Lower leg skin (tissue), 4 donors: Measurements from ENCODE around the gene SUGP2. TPM values are rescaled to one million over a fixed set of nuclear protein-coding genes. Genes with fewer than 3 reads are reported as not detected.

ENCODE experiments used
- DNase-seq, 2 donors: peaks; one replicate each; pipeline ENCODE4 v3.0.0-alpha.2; 2019; ENCODE audit warnings: low spot score in 2 of 2
- H3K4me3 ChIP-seq: fragments of 200-600 bp; sonication (generic); 2 replicates; pipeline ENCODE4 v1.5.1; 2017; ENCODE audit warnings: mild to moderate bottlenecking, low read depth; ENCODE audit not compliant: poor library complexity, severe bottlenecking
- POLR2A ChIP-seq, 2 donors: fragments of 450-650 bp; IDR thresholded peaks; one replicate each; pipeline ENCODE4 v1.6.1; 2016 to 2017; ENCODE audit warnings: antibody characterized with exemption in 2 of 2, mild to moderate bottlenecking in 1 of 2, moderate library complexity in 1 of 2
- WGBS, 2 donors: methylation state at CpG; one replicate each; pipeline ENCODE4 v1.1.5; 2018; 5-methylcytosine and 5-hydroxymethylcytosine counted together
- intact Hi-C: fragments of 100-400 bp; cut with DNase I; formaldehyde crosslinking; loops from one replicate; pipeline ENCODE4 v1.15.0; 2023; ENCODE audit warnings: low total_unique reads
- total RNA-seq, 4 donors: library from RNA; depleted of rRNA; stranded (reverse); fragments of >200 nt; gene quantifications; one replicate each; pipeline ENCODE4 v1.1.0, GENCODE V29; 2016
- TF ChIP-seq, protein P1 (sequence below), 3 donors: fragments of 450-650 bp; IDR thresholded peaks; one replicate each; pipeline ENCODE4 v1.5.1; 2016; ENCODE audit warnings: antibody characterized with exemption in 3 of 3, mild to moderate bottlenecking in 3 of 3, moderate library complexity in 2 of 3

The SUGP2 gene
- total RNA-seq, 4 donors from 2014 or later: 16.2 to 29.8 (median 20.8) TPM

DNA sequence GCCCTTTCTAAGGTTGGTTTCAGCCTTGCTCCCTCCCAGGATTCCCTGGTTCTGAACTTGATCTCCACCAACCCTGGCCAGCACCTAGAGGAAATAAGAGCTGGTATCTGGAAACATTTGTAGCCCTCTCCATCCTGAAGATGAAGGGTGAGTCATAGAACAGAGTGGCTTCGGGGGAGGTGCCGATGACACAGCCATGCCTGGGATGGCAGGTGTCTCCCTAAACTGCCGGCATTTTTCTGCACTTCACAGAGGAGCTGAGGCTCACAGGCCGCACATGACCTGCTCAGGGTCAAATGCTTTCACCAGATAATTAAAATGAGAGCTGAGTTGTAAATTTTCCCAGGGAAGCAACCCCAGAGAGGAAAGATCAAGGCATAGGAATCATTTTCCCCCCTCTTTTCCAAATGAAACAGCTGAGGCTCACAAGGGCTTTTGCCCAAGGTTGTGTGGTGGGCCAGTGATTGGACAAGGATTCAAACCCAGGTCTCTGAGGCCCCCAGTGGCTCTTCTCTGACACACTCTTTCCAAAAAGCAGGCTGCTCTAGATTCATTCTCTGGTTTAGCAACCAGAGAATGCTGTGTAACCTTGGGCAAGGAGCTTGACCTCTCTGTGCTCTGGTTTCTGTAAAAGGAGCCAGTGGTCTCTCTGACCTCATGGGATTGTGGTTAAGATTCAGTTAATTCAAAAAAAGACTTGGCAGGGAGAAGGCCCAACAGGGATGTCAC, 29.3 kb upstream of the SUGP2 start:
- TF ChIP-seq POLR2A (IDR thresholded peaks at IDR 0.05): no peak
- TF ChIP-seq, protein P1, sequence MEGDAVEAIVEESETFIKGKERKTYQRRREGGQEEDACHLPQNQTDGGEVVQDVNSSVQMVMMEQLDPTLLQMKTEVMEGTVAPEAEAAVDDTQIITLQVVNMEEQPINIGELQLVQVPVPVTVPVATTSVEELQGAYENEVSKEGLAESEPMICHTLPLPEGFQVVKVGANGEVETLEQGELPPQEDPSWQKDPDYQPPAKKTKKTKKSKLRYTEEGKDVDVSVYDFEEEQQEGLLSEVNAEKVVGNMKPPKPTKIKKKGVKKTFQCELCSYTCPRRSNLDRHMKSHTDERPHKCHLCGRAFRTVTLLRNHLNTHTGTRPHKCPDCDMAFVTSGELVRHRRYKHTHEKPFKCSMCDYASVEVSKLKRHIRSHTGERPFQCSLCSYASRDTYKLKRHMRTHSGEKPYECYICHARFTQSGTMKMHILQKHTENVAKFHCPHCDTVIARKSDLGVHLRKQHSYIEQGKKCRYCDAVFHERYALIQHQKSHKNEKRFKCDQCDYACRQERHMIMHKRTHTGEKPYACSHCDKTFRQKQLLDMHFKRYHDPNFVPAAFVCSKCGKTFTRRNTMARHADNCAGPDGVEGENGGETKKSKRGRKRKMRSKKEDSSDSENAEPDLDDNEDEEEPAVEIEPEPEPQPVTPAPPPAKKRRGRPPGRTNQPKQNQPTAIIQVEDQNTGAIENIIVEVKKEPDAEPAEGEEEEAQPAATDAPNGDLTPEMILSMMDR (IDR thresholded peaks at IDR 0.05): no peak
- peak overlapping the region; percentile 5 for H3K4me3 ChIP-seq
- WGBS, 2 donors: 69 to 70% methylated on average over 4 of the region's 4 CpGs
- DNase-seq: no peak
- intact Hi-C loops: no loop called here

DNA sequence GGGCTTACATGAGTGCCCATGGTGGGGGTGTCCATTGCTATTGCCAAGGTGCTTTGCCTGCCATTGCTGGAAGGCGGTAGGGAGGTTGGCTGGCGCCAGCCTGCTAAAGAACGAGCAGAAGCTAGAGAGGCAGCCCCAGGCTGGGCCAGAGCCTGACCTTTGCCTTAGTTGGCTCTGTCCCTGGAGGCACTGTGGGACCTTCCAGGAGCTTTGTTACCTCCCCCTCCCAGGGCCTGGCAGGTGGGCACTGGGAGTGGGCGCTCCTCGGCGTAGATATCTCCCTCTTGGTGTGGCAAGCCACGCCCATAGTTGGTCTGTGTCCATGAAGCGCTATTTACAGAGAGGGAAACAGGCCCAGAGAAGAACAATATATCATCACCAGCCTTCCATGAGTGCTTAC, 28.2 kb upstream of the SUGP2 start:
- H3K4me3 ChIP-seq: no peak overlapping the region
- TF ChIP-seq POLR2A (IDR thresholded peaks at IDR 0.05): no peak
- TF ChIP-seq, protein P1 (IDR thresholded peaks at IDR 0.05): no peak
- intact Hi-C loops: no loop called here
- no peak for DNase-seq
- WGBS, 2 donors: 65 to 67% methylated on average over 8 of the region's 8 CpGs

DNA sequence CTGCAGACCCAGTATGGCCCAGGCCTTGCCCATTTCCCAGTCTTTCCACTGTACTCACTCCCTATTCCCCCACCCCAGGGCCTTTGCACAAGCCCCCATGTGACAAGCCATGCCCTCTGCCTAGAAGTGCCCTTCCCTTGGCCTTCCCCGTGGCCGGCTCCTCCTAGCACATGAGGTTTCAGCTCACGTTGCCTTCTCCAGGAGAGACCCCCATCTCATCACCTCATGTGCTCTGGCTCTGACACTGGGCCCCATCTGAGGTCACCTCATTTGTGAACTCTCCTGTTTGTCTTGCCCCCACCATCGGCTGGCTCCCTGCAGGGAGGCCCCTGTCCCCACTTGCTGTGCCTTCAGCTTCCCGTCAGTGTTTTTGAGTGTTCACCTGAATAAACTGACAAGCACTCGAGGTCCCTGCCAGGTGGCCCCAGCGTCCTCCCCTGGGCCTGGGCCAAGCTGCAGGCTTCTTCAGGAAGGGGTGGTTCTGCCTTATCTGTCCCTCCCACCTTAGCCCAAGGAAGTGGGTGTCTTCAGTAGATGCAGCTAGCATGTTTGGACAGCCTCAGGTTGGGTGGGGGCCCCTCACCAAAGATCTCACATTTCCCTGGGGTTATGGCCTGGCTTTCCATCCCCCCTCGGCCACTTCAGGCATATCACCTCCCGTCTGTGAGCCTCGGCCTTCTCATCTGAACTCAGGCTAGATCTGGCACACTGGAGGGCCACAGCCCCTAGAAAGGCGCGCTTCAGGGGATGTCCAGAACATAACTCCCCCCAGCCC, 26.7 kb upstream of the SUGP2 start:
- DNase-seq: no peak
- TF ChIP-seq POLR2A (IDR thresholded peaks at IDR 0.05): no peak
- TF ChIP-seq, protein P1 (IDR thresholded peaks at IDR 0.05): no peak
- 83 to 87% methylated on average over 12 of the region's 12 CpGs for WGBS, 2 donors
- no peak overlapping the region for H3K4me3 ChIP-seq
- intact Hi-C loops: no loop called here

DNA sequence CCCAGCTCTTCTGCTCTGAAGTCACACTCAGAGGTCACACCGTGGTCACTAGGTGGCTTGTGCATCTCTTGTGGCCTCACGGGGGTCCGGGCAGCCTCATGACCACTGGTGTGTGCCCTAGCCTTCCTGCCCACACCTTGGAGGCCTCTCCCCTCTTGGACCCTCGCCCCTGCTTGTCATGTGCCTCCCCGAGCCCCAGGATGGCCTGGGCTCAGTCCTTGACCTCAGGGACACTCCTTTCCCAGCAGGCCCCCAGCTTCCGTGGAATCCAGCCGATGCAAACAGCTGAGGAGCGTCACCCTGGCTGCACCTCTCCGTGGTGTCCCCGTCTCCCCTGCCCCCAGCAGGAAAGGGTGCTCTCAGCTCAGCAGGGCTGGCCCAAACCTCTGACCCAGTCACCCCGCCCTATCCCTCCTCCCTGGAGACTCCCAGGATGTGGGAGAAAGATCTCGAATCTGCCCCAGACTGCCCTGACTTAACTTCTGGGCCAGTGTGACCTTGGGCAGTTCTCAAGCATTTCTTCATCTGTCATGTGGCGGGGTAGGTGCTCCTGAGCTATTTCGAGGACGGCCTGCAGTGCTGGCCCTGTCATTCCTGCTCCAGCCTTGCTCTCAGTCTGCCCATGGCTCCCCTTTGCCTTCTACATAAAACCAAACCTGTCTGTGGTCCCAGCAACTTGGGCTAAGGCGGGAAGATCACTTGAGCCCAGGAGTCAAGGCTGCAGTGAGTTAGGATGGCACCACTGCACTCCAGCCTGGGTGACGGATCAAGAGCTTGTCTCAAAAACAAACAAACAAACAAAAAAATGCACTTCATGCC, 25.9 kb upstream of the SUGP2 start:
- DNase-seq: no peak
- TF ChIP-seq POLR2A (IDR thresholded peaks at IDR 0.05): no peak
- TF ChIP-seq, protein P1 (IDR thresholded peaks at IDR 0.05): no peak
- no peak overlapping the region for H3K4me3 ChIP-seq
- intact Hi-C loops: no loop called here
- 81 to 83% methylated on average over 17 of the region's 17 CpGs for WGBS, 2 donors

- intact Hi-C loops: no loop called here
- no peak for DNase-seq
- no peak overlapping the region for H3K4me3 ChIP-seq
- WGBS, 2 donors: 84 to 91% methylated on average over 7 of the region's 7 CpGs
- TF ChIP-seq, protein P1 (IDR thresholded peaks at IDR 0.05): no peak
- no peak for TF ChIP-seq POLR2A (IDR thresholded peaks at IDR 0.05)
Observed at GRCh38 chr19:19057720-19058119, 24.4 kb upstream of the SUGP2 start.
